AG04450 (cell line): ENCODE results near the gene TNFSF9. TPM values are rescaled to one million over a fixed set of nuclear protein-coding genes. Genes with fewer than 3 reads are reported as not detected.
"Not testable (repeated sequence)": the region's sequence is repeated elsewhere in the genome, so short reads cannot be mapped to it uniquely, and the experiment has no call there.

ENCODE experiments used
- CTCF ChIA-PET: fragments of 300-600, 350-600 bp; formaldehyde crosslinking; extraction: SDS; loops from one replicate; lab custom pipeline; 2022; ENCODE audit warnings: antibody characterized with exemption, inconsistent platforms; lab: Charles Lee
- POLR2A ChIA-PET: fragments of 350-600 bp; formaldehyde crosslinking; extraction: SDS; loops from one replicate; lab custom pipeline; 2021; ENCODE audit warnings: antibody characterized with exemption, inconsistent platforms; lab: Yijun Ruan, JAX
- DNase-seq: peaks from one replicate; pipeline ENCODE4 v3.0.0-alpha.2; 2011; ENCODE audit warnings: low read depth, low spot score
- H3K27ac ChIP-seq: one replicate; pipeline ENCODE4 v1.5.1; 2012; ENCODE audit warnings: low read depth, low read length, control low read depth
- H3K27me3 ChIP-seq: one replicate; pipeline ENCODE4 v1.6.0; 2012; ENCODE audit warnings: low read length; ENCODE audit not compliant: control insufficient read depth, insufficient read depth
- H3K4me3 ChIP-seq: 2 replicates; pipeline ENCODE4 v1.5.1; 2011; ENCODE audit warnings: mild to moderate bottlenecking, low read depth, low read length, control low read depth
- H3K9me3 ChIP-seq: 2 replicates; pipeline ENCODE4 v1.5.1; 2012; ENCODE audit warnings: low read length; ENCODE audit not compliant: control insufficient read depth, insufficient read depth
- polyA plus RNA-seq: library from polyadenylated mRNA; depleted of rRNA; stranded (reverse); fragments of >200 nt; gene quantifications from 2 replicates; pipeline ENCODE4 v1.2.3, GENCODE V29; 2011
- TF ChIP-seq, protein P1 (sequence below): IDR thresholded peaks from 2 replicates; pipeline ENCODE4 v1.5.1; 2011; ENCODE audit warnings: low read depth, low read length, control low read depth, inconsistent platforms

Gene TNFSF9
- polyA plus RNA-seq, 1 experiment = 0.14 TPM

- CTCF ChIA-PET = no interaction called here
- Histone ChIP-seq H3K27me3 (no peaks in the 10 kb centered on the region), H3K9me3 (peaks cover 4% of the 10 kb centered on the region; the same call in 1 of the 2 replicates), H3K4me3 (no peak overlapping the region), H3K27ac (no peak overlapping the region)
- no peak for DNase-seq
- TF ChIP-seq, protein P1, sequence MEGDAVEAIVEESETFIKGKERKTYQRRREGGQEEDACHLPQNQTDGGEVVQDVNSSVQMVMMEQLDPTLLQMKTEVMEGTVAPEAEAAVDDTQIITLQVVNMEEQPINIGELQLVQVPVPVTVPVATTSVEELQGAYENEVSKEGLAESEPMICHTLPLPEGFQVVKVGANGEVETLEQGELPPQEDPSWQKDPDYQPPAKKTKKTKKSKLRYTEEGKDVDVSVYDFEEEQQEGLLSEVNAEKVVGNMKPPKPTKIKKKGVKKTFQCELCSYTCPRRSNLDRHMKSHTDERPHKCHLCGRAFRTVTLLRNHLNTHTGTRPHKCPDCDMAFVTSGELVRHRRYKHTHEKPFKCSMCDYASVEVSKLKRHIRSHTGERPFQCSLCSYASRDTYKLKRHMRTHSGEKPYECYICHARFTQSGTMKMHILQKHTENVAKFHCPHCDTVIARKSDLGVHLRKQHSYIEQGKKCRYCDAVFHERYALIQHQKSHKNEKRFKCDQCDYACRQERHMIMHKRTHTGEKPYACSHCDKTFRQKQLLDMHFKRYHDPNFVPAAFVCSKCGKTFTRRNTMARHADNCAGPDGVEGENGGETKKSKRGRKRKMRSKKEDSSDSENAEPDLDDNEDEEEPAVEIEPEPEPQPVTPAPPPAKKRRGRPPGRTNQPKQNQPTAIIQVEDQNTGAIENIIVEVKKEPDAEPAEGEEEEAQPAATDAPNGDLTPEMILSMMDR = no peak
- POLR2A ChIA-PET = no interaction called here
These were observed 33.6 kb downstream of the TNFSF9 start for GRCh38 chr19:6564393-6564792.

GRCh38 chr19:6566727-6567126 is 35.9 kb downstream of the TNFSF9 start:
- POLR2A ChIA-PET, H3K27me3 ChIP-seq, CTCF ChIA-PET, H3K27ac ChIP-seq, H3K9me3 ChIP-seq, H3K4me3 ChIP-seq, DNase-seq: not testable (repeated sequence)

DNA sequence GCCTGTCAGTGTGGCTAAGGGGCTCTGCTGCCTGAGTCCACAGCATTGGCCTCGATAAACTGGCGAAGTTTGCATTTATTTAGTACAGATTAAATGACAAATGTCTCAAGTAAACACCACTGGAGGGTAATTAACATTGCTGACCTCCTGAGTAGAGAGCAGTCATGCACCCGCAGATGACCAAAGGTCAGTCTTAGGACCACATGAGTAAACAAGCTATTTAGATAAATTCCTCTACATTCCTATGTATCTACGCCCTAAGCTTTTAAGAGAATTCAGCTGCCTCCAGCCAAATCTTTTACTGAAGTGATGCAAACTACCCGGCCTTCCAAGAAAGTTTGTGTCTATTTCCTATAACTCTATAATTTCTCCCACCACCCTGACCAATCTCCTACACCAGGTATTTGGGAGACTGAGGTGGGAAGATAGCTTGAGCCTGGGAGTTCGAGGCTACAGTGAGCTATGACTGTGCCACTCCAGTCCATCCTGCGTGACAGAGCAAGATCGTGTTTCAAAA is 37.2 kb downstream of the TNFSF9 start:
- no peak overlapping the region for H3K27ac ChIP-seq
- H3K4me3 ChIP-seq = no peak overlapping the region
- H3K9me3 ChIP-seq = peaks cover 4% of the 10 kb centered on the region; the same call in 1 of the 2 replicates
- TF ChIP-seq, protein P1 = no peak
- ChIA-PET CTCF (no interaction called here), POLR2A (no interaction called here)
- no peak for DNase-seq
- H3K27me3 ChIP-seq = no peaks in the 10 kb centered on the region

- no peak overlapping the region for H3K27ac ChIP-seq
- POLR2A ChIA-PET = interaction anchor here (0.6 kb wide), 1 partner anchor 28 kb away, joined by 3 read pairs; no protein-coding TSS in a partner anchor
- H3K9me3 ChIP-seq = peaks cover 1% of the 10 kb centered on the region; the same call in 1 of the 2 replicates
- TF ChIP-seq, protein P1 = no peak
- H3K27me3 ChIP-seq = no peaks in the 10 kb centered on the region
- DNase-seq = no peak
- H3K4me3 ChIP-seq = no peak overlapping the region
- CTCF ChIA-PET = no interaction called here
These were observed 38.0 kb downstream of the TNFSF9 start for GRCh38 chr19:6568816-6569215.

DNA sequence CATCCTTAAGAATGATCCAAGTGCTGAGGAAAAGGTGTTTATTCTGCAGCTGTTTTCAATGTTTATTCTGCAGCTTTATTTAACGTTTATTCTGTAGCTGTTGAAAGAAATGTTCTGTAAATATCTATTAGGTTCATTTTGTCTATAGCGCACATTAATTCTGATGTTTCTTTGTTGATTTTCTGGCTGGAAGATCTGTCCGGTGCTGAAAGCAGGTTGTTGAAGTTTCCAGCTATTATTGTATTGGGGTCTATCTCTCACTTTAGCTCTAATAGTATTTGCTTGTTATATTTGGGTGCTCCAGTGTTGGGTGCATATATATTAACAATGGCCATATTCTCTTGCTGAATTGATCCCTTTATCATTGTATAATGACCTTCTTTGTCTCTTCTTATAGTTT is 39.9 kb downstream of the TNFSF9 start:
- TF ChIP-seq, protein P1 = no peak
- no peak overlapping the region for H3K4me3 ChIP-seq
- H3K27me3 ChIP-seq = no peaks in the 10 kb centered on the region
- CTCF ChIA-PET = no interaction called here
- no peak for DNase-seq
- POLR2A ChIA-PET = no interaction called here
- no peaks in the 10 kb centered on the region for H3K9me3 ChIP-seq
- no peak overlapping the region for H3K27ac ChIP-seq
